Measurements from ENCODE around the gene OVOL3. TPM values are rescaled to one million over a fixed set of nuclear protein-coding genes. Genes with fewer than 3 reads are reported as not detected.

OVOL3 gene
- total RNA-seq, 4 donors from 2014 or later, result not detected

GRCh38 chr19:36100476-36100875 lies 10.5 kb upstream of the OVOL3 start:
- DNase-seq (ENCODE audit: low spot score), result no peak
- no peak for ATAC-seq (ENCODE audit: low FRiP score)
- TF ChIP-seq, protein P1, sequence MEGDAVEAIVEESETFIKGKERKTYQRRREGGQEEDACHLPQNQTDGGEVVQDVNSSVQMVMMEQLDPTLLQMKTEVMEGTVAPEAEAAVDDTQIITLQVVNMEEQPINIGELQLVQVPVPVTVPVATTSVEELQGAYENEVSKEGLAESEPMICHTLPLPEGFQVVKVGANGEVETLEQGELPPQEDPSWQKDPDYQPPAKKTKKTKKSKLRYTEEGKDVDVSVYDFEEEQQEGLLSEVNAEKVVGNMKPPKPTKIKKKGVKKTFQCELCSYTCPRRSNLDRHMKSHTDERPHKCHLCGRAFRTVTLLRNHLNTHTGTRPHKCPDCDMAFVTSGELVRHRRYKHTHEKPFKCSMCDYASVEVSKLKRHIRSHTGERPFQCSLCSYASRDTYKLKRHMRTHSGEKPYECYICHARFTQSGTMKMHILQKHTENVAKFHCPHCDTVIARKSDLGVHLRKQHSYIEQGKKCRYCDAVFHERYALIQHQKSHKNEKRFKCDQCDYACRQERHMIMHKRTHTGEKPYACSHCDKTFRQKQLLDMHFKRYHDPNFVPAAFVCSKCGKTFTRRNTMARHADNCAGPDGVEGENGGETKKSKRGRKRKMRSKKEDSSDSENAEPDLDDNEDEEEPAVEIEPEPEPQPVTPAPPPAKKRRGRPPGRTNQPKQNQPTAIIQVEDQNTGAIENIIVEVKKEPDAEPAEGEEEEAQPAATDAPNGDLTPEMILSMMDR (IDR thresholded peaks at IDR 0.05), result no peak

GRCh38 chr19:36101550-36102327 lies 9.2 kb upstream of the OVOL3 start:
- TF ChIP-seq, protein P1 (IDR thresholded peaks at IDR 0.05), result no peak
- ATAC-seq (ENCODE audit: low FRiP score) (no peak), DNase-seq (ENCODE audit: low spot score) (no peak)

DNA sequence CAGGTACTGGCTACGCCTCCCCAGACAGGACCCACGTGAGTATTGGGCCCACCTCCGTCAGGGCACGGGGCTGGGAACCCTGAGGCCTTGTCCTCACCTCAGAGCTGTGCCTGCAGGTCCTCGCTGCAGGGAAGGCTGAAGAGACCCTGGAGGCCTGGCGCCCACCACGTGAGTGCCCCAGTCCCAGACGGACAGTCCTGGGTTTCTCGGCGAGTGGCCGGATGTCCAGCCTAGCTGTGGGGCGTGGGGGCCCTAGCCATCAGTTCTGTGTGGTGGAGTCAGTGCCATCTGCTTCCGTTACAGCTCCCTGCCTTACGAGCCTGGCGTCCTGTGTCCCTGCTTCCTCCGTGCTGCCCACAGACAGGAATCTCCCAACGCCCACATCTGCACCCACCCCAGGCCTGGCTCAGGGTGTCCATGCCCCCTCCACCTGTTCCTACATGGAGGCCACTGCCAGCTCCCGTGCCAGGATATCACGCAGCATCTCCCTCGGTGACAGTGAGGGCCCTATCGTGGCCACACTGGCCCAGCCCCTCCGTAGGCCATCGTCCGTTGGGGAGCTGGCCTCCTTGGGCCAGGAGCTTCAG lies 7.8 kb upstream of the OVOL3 start:
- no peak for DNase-seq (ENCODE audit: low spot score)
- no peak for ATAC-seq (ENCODE audit: low FRiP score)
- TF ChIP-seq, protein P1 (IDR thresholded peaks at IDR 0.05), result no peak

- ATAC-seq (ENCODE audit: low FRiP score), result no peak
- no peak for DNase-seq (ENCODE audit: low spot score)
- TF ChIP-seq, protein P1 (IDR thresholded peaks at IDR 0.05), result no peak
Observed at GRCh38 chr19:36103842-36104552, 6.9 kb upstream of the OVOL3 start.

DNA sequence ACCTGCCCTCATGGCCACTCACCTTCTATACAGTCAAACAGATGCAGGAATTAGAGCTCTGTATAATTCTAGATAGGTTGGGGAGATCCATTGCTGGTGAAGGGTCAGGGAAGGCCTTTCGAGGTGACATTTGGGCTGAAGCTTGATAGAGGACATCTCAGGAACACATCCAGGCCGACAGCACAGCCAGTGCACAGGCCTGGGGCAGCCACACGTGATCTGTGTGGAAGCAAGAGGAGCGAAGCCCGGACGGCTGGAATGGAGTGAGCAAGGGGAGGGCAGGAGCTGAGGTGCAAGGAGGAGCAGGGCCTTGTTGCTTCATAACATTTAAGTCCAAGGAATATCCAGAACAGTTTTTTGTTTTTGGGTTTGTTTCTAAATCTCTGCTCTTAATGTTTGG lies 4.5 kb upstream of the OVOL3 start:
- no peak for ATAC-seq (ENCODE audit: low FRiP score)
- no peak for DNase-seq (ENCODE audit: low spot score)
- TF ChIP-seq, protein P1 (IDR thresholded peaks at IDR 0.05), result no peak

- ATAC-seq (ENCODE audit: low FRiP score) (no peak), DNase-seq (ENCODE audit: low spot score) (no peak)
- TF ChIP-seq, protein P1 (IDR thresholded peaks at IDR 0.05), result no peak
Observed at GRCh38 chr19:36106991-36107390, 4.0 kb upstream of the OVOL3 start.
